ENCODE results near the gene TMCC3. TPM values are rescaled to one million over a fixed set of nuclear protein-coding genes. Genes with fewer than 3 reads are reported as not detected.

TMCC3 gene
- total RNA-seq, 1 donor from 2014 or later: 5.7 TPM

GRCh38 chr12:94557746-94558295 lies 92.5 kb downstream of the TMCC3 start:
- peaks cover 5% of the 10 kb centered on the region for H3K27me3 Mint-ChIP-seq (ENCODE audit: unreplicated experiment)
- peaks cover 11% of the 10 kb centered on the region for H3K9me3 Mint-ChIP-seq (ENCODE audit: unreplicated experiment)
- no peaks in the 10 kb centered on the region for H3K36me3 Mint-ChIP-seq (ENCODE audit: unreplicated experiment)
- H3K4me3 Mint-ChIP-seq (ENCODE audit: unreplicated experiment): no peak overlapping the region
- no peak overlapping the region for H3K27ac Mint-ChIP-seq (ENCODE audit: unreplicated experiment)
- peaks cover 22% of the 10 kb centered on the region for H3K4me1 Mint-ChIP-seq (ENCODE audit: low read depth, unreplicated experiment)
- DNase-seq: no peak
- no peak for TF ChIP-seq CTCF (IDR thresholded peaks at IDR 0.05; ENCODE audit: partially characterized antibody, unreplicated experiment)

- no peaks in the 10 kb centered on the region for H3K36me3 Mint-ChIP-seq (ENCODE audit: unreplicated experiment)
- H3K4me1 Mint-ChIP-seq (ENCODE audit: low read depth, unreplicated experiment): peaks cover 6% of the 10 kb centered on the region
- no peak overlapping the region for H3K4me3 Mint-ChIP-seq (ENCODE audit: unreplicated experiment)
- DNase-seq: no peak
- no peak overlapping the region for H3K27ac Mint-ChIP-seq (ENCODE audit: unreplicated experiment)
- no peak for TF ChIP-seq CTCF (IDR thresholded peaks at IDR 0.05; ENCODE audit: partially characterized antibody, unreplicated experiment)
- H3K27me3 Mint-ChIP-seq (ENCODE audit: unreplicated experiment): peaks cover 3% of the 10 kb centered on the region
- peaks cover 4% of the 10 kb centered on the region for H3K9me3 Mint-ChIP-seq (ENCODE audit: unreplicated experiment)
These were observed 94.7 kb downstream of the TMCC3 start for GRCh38 chr12:94555687-94556086.

GRCh38 chr12:94553875-94554274 lies 96.5 kb downstream of the TMCC3 start:
- H3K27me3 Mint-ChIP-seq (ENCODE audit: unreplicated experiment): no peaks in the 10 kb centered on the region
- H3K36me3 Mint-ChIP-seq (ENCODE audit: unreplicated experiment): no peaks in the 10 kb centered on the region
- DNase-seq: no peak

GRCh38 chr12:94553130-94553519 lies 97.2 kb downstream of the TMCC3 start:
- H3K27me3 Mint-ChIP-seq (ENCODE audit: unreplicated experiment): no peaks in the 10 kb centered on the region
- H3K4me3 Mint-ChIP-seq (ENCODE audit: unreplicated experiment): no peak overlapping the region
- no peak overlapping the region for H3K27ac Mint-ChIP-seq (ENCODE audit: unreplicated experiment)
- no peaks in the 10 kb centered on the region for H3K9me3 Mint-ChIP-seq (ENCODE audit: unreplicated experiment)
- DNase-seq: no peak
- no peaks in the 10 kb centered on the region for H3K36me3 Mint-ChIP-seq (ENCODE audit: unreplicated experiment)
- no peaks in the 10 kb centered on the region for H3K4me1 Mint-ChIP-seq (ENCODE audit: low read depth, unreplicated experiment)
- TF ChIP-seq CTCF (IDR thresholded peaks at IDR 0.05; ENCODE audit: partially characterized antibody, unreplicated experiment): no peak

More at GRCh38 chr12:94553875-94554274, 96.5 kb downstream of the TMCC3 start:
- no peaks in the 10 kb centered on the region for H3K4me1 Mint-ChIP-seq (ENCODE audit: low read depth, unreplicated experiment)
- no peak overlapping the region for H3K4me3 Mint-ChIP-seq (ENCODE audit: unreplicated experiment)
- no peak overlapping the region for H3K27ac Mint-ChIP-seq (ENCODE audit: unreplicated experiment)
- H3K9me3 Mint-ChIP-seq (ENCODE audit: unreplicated experiment): no peaks in the 10 kb centered on the region
- TF ChIP-seq CTCF (IDR thresholded peaks at IDR 0.05; ENCODE audit: partially characterized antibody, unreplicated experiment): no peak

GRCh38 chr12:94551810-94552209 lies 98.5 kb downstream of the TMCC3 start:
- H3K27ac Mint-ChIP-seq (ENCODE audit: unreplicated experiment): no peak overlapping the region
- no peaks in the 10 kb centered on the region for H3K4me1 Mint-ChIP-seq (ENCODE audit: low read depth, unreplicated experiment)
- H3K9me3 Mint-ChIP-seq (ENCODE audit: unreplicated experiment): no peaks in the 10 kb centered on the region
- no peak for TF ChIP-seq CTCF (IDR thresholded peaks at IDR 0.05; ENCODE audit: partially characterized antibody, unreplicated experiment)
- H3K36me3 Mint-ChIP-seq (ENCODE audit: unreplicated experiment): no peaks in the 10 kb centered on the region
- H3K27me3 Mint-ChIP-seq (ENCODE audit: unreplicated experiment): peaks cover 2% of the 10 kb centered on the region
- no peak for DNase-seq
- H3K4me3 Mint-ChIP-seq (ENCODE audit: unreplicated experiment): no peak overlapping the region

All from glutamatergic neuron (in vitro differentiated cells).